GM13977 (cell line): ENCODE results near the gene THAP9.

Experiments
- DNase-seq: peaks from one replicate; pipeline ENCODE4 v3.0.0; 2012; ENCODE audit warnings: low spot score
- CTCF ChIP-seq: IDR thresholded peaks from 2 replicates; pipeline ENCODE4 v1.5.1; 2012; ENCODE audit warnings: mild to moderate bottlenecking, control low read depth; ENCODE audit not compliant: insufficient read depth; ENCODE audit errors: extremely low read depth, missing control alignments
- in situ Hi-C: fragments of 300-500 bp; cut with MboI; formaldehyde crosslinking; loops from one replicate; pipeline ENCODE4 v1.12.0; 2022; ENCODE audit warnings: low sequenced_read_pairs, low pct_unique_long_range_greater_than_20kb, mixed read lengths, inconsistent platforms; ENCODE audit not compliant: unreplicated experiment

THAP9 gene

DNA sequence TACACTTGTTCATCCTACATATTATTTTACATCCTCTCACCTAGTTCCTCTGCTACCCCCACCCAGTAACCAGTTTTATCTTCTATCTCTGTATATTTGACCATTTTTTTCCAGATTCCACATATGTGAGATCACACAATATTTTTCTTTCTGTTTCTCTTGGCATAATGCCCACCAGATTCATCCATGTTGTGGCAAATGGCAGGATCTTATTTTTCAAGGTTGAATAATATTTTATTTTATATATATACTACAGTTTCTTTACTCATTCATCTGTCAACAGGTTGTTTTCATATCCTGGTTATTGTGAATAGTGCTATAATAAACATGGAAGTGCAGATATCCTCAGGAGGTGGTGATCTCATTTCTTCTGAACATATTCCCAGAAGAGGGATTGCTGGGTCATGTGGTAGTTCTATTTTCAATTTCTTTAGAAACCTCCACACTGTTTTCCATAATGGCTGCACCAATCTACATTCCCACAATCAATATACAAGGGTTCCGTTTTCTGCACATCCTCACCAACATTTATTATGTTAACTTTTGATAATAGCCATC lies 48.2 kb downstream of the THAP9 start:
- in situ Hi-C loops, result no loop called here
- TF ChIP-seq CTCF, result no peak
- no peak for DNase-seq

DNA sequence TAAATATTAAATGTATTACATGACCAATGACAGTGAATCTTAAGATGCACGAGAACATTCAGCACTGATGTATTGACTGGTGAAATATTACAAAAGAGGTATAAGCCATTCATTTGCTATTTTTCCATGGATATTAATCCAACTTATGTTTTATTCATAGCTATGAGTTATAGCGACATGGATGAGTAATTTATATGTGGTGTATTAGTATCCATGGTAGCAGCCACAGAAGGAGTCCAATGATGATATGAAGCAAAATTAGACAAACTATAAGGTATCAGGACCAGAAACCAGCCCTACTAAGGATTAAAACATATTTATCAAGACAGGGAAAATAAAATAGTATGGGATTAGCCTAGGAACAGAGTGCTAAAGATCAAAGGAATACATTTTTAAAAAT lies 50.7 kb downstream of the THAP9 start:
- no peak for TF ChIP-seq CTCF
- in situ Hi-C loops, result no loop called here
- no peak for DNase-seq

- in situ Hi-C loops, result no loop called here
- DNase-seq, result no peak
- TF ChIP-seq CTCF, result no peak
These were observed 53.7 kb downstream of the THAP9 start for GRCh38 chr4:82954212-82954611.

DNA sequence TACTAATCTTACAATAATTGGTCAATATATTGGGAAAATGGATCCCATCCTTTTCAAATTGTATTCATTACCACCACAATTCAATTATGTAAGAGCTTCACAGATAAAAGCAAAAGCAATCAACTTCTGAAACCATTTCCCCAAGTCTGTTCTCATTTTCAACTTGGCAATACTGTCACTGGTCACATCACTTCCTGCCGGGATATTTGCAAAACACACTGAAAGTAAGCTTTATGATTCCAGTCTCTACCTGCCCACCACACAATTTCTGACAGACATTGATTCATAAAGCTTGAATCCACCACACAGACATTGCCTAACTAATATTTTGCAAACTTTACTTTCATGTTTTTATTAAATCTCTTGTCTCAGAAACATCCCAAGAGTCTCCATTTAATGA lies 56.5 kb downstream of the THAP9 start:
- in situ Hi-C loops, result no loop called here
- peak; percentile 11 for DNase-seq
- TF ChIP-seq CTCF, result no peak

DNA sequence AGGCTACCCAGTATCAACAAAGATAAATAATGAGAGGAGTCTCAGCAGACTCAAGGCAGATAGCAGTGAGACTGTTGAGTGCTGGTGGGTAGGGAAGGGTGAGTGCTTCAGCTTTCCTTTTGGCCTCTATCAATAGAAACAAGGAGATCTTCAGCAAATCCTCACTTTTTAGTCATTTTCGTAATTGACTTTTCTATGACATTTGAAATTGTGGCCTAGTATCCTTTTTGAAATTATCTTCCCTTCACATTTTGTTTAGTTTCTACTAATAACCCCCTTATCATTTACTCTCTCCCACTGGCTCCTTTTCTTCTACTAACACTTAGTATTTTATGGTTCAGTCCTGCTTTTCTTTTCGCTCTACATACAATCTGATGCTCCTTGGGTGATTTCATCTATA lies 65.2 kb downstream of the THAP9 start:
- in situ Hi-C loops, result no loop called here
- no peak for TF ChIP-seq CTCF
- DNase-seq, result no peak

- peak; percentile 11 for DNase-seq
- in situ Hi-C loops, result no loop called here
- TF ChIP-seq CTCF, result no peak
These were observed 68.4 kb downstream of the THAP9 start for GRCh38 chr4:82968972-82969371.

- DNase-seq, result no peak
- TF ChIP-seq CTCF, result no peak
- in situ Hi-C loops, result no loop called here
These were observed 68.9 kb downstream of the THAP9 start for GRCh38 chr4:82969414-82969813.
